ENCODE results near the gene MBOAT1.

- TF ChIP-seq, protein P1, sequence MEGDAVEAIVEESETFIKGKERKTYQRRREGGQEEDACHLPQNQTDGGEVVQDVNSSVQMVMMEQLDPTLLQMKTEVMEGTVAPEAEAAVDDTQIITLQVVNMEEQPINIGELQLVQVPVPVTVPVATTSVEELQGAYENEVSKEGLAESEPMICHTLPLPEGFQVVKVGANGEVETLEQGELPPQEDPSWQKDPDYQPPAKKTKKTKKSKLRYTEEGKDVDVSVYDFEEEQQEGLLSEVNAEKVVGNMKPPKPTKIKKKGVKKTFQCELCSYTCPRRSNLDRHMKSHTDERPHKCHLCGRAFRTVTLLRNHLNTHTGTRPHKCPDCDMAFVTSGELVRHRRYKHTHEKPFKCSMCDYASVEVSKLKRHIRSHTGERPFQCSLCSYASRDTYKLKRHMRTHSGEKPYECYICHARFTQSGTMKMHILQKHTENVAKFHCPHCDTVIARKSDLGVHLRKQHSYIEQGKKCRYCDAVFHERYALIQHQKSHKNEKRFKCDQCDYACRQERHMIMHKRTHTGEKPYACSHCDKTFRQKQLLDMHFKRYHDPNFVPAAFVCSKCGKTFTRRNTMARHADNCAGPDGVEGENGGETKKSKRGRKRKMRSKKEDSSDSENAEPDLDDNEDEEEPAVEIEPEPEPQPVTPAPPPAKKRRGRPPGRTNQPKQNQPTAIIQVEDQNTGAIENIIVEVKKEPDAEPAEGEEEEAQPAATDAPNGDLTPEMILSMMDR (IDR thresholded peaks at IDR 0.05) = no peak
- TF ChIP-seq POLR2A (IDR thresholded peaks at IDR 0.05) (no peak), POLR2AphosphoS5 (IDR thresholded peaks at IDR 0.05) (no peak)
Observed at GRCh38 chr6:20236909-20237600, 24.8 kb upstream of the MBOAT1 start.

Data from suprapubic skin (tissue), 4 donors.